Measurements from ENCODE around the gene CYP19A1.

The CYP19A1 gene

GRCh38 chr15:51298620-51299019 lies 39.8 kb downstream of the CYP19A1 start:
- Mint-ChIP-seq H3K36me3 (ENCODE audit: low read depth) (no peaks in the 10 kb centered on the region), H3K27me3 (ENCODE audit: low read depth, poor library complexity) (no peaks in the 10 kb centered on the region), H3K27ac (no peak overlapping the region), H3K4me1 (peaks cover 19% of the 10 kb centered on the region), H3K9me3 (peaks cover 14% of the 10 kb centered on the region), H3K4me3 (no peak overlapping the region)
- no peak for DNase-seq
- no peak for TF ChIP-seq CTCF (IDR thresholded peaks at IDR 0.05)

- no peak for DNase-seq
- no peak overlapping the region for H3K4me3 Mint-ChIP-seq
- H3K27me3 Mint-ChIP-seq (ENCODE audit: low read depth, poor library complexity) = peaks cover 3% of the 10 kb centered on the region
- no peak for TF ChIP-seq CTCF (IDR thresholded peaks at IDR 0.05)
- peaks cover 22% of the 10 kb centered on the region for H3K9me3 Mint-ChIP-seq
- H3K27ac Mint-ChIP-seq = no peak overlapping the region
- peaks cover 6% of the 10 kb centered on the region for H3K36me3 Mint-ChIP-seq (ENCODE audit: low read depth)
- H3K4me1 Mint-ChIP-seq = peaks cover 12% of the 10 kb centered on the region
Measured at GRCh38 chr15:51290720-51291119, 47.7 kb downstream of the CYP19A1 start.

GRCh38 chr15:51289290-51289689 lies 49.1 kb downstream of the CYP19A1 start:
- peaks cover 13% of the 10 kb centered on the region for H3K9me3 Mint-ChIP-seq
- no peak for TF ChIP-seq CTCF (IDR thresholded peaks at IDR 0.05)
- H3K36me3 Mint-ChIP-seq (ENCODE audit: low read depth) = peaks cover 7% of the 10 kb centered on the region
- no peak for DNase-seq
- H3K4me3 Mint-ChIP-seq = no peak overlapping the region
- peaks cover 14% of the 10 kb centered on the region for H3K4me1 Mint-ChIP-seq
- H3K27ac Mint-ChIP-seq = no peak overlapping the region
- peaks cover 7% of the 10 kb centered on the region for H3K27me3 Mint-ChIP-seq (ENCODE audit: low read depth, poor library complexity)

- peak overlapping the region; percentile 62 for H3K27ac Mint-ChIP-seq
- DNase-seq = no peak
- H3K4me1 Mint-ChIP-seq = peaks cover 14% of the 10 kb centered on the region
- no peak for TF ChIP-seq CTCF (IDR thresholded peaks at IDR 0.05)
- H3K36me3 Mint-ChIP-seq (ENCODE audit: low read depth) = peaks cover 7% of the 10 kb centered on the region
- peaks cover 6% of the 10 kb centered on the region for H3K9me3 Mint-ChIP-seq
- peaks cover 7% of the 10 kb centered on the region for H3K27me3 Mint-ChIP-seq (ENCODE audit: low read depth, poor library complexity)
- no peak overlapping the region for H3K4me3 Mint-ChIP-seq
Measured at GRCh38 chr15:51288143-51289065, 50.0 kb downstream of the CYP19A1 start.

GRCh38 chr15:51286816-51287215 lies 51.6 kb downstream of the CYP19A1 start:
- Mint-ChIP-seq H3K4me3 (no peak overlapping the region), H3K9me3 (no peaks in the 10 kb centered on the region), H3K36me3 (ENCODE audit: low read depth) (peaks cover 7% of the 10 kb centered on the region), H3K4me1 (peaks cover 14% of the 10 kb centered on the region), H3K27ac (no peak overlapping the region), H3K27me3 (ENCODE audit: low read depth, poor library complexity) (peaks cover 7% of the 10 kb centered on the region)
- no peak for TF ChIP-seq CTCF (IDR thresholded peaks at IDR 0.05)
- no peak for DNase-seq

GRCh38 chr15:51285399-51285798 lies 53.0 kb downstream of the CYP19A1 start:
- Mint-ChIP-seq H3K27ac (no peak overlapping the region), H3K36me3 (ENCODE audit: low read depth) (peaks cover 7% of the 10 kb centered on the region), H3K4me1 (peaks cover 19% of the 10 kb centered on the region), H3K27me3 (ENCODE audit: low read depth, poor library complexity) (peaks cover 7% of the 10 kb centered on the region), H3K9me3 (no peaks in the 10 kb centered on the region), H3K4me3 (no peak overlapping the region)
- TF ChIP-seq CTCF (IDR thresholded peaks at IDR 0.05) = no peak
- no peak for DNase-seq
